Measurements from ENCODE around the gene UBE2Q1. TPM values are rescaled to one million over a fixed set of nuclear protein-coding genes. Genes with fewer than 3 reads are reported as not detected.

The UBE2Q1 gene
- polyA plus RNA-seq, 3 donors: 99.9 to 118 (median 116) TPM

DNA sequence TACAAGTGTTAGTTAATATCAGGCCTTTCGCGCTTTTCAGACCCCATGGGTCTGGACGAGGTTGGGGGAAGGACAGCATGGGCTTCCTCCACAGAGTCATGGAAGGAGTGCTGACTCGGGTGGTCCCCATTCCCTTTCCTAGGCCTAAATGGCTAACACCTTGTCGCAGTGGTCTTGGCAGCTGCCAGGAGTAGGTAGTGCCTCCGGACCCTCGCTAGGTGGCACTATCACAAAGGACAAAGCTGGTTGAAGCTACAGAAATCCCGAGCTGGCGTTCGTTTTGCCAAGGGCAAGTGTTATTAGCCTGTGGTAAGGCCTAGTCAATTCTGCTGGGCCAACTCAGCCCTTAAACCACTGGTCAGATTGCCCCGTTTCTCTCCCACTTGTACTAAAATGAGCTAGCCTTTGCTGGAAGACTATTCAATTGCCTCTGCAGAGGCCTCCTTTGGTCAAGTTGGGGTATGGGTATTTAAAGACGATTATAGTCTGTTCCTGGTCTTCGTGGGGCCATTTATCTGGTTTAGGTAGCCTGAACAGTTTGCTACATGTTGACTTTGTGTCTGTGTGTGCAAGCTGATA lies 1.1 kb upstream of the UBE2Q1 start:
- DNase-seq (ENCODE audit: extremely low read depth in 1 of 11, low read depth in 9 of 11, low spot score in 4 of 11): peak; percentile 79 to 91 (median 86)

DNA sequence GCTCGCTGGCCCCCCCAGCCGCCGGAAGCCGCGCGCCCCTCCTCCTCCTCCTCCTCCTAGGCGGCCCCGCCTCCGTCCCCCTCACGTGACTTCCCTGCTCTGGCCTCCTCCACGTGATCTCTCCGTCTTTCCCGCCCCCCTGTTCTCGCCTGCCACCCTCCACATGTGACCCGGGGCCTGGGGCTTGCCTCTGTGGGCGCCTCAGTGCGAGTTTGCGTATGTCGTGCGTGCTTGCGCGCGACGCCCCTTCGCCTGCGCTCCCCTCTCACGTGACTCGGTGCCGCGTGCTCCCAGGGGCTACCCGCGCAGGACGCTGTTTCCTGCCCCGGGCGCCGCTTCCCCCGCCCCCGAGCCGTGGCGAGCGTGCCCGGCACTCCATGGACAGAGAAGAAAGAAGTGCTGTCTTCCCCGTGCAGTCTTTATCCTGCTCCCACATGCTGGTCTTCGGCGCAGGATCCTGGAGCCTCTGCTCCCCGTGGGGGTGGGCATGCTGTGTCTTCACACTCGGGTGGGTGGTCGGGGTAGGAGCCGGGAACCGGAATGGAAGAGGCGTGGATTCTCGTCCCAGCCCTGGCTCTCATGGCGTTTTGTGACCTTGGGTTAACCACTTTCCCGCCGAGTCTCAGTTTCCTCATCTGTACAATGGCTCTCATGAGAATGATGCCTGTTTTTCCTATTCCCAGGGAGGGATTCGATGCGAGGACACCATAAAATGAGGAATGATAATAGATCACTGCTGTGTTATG lies 431 bp upstream of the UBE2Q1 start:
- DNase-seq (ENCODE audit: extremely low read depth in 1 of 11, low read depth in 9 of 11, low spot score in 4 of 11): peak; percentile 94 to 98 (median 97)

DNA sequence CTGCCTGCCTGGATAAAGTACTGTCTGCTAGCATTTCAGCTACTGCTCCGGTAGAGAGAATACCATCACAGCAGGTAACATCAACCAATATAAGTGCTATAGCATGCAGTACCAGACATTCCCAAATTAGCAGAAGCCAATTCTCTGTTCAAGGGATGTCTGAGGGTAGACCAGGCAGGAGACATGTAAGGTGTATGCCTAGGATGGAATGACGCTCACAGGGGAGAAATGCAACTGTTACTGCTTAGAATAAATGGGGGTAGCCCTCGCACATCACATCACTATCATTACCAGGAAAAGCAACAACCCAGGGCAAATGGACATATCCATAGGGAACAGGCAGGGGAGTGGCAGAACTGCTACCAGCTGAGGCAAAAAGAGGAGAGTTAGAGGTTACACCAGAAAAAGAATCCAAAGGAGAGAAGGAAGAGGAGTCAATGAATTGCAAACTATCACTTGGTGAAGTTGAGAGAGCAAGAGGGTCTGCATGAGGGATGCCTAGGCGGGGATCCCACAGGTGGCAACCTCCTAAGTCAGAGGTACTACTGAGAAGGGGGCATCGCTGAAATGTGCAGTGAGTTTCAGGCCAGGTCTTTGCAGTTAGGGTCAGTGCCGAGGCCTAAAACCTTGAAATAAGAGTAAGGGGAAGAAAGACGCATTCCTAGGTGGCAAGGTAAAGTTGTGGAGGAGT lies 1.1 kb downstream of the UBE2Q1 start:
- no peak for DNase-seq (ENCODE audit: extremely low read depth in 1 of 11, low read depth in 9 of 11, low spot score in 4 of 11)

DNA sequence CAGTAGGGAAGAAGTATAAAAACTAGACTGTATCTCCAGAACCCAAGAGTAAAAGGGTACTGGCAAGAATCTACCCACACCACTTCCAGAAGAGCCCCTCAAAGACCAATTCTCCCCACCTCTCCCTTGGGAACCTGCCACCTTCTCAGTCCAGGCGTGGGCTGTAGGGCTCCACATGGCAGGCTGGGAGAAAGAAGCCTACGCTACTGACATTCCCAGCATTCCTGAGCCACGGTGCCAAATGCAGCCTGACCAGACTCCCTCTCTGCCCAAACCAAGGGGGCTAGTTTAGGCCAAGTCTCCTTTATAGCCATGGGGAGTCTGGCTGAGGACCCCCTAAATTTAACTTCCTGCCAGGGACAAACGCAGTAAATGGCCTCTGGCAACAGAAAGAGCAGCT lies 2.0 kb downstream of the UBE2Q1 start:
- no peak for DNase-seq (ENCODE audit: extremely low read depth in 1 of 11, low read depth in 9 of 11, low spot score in 4 of 11)

DNA sequence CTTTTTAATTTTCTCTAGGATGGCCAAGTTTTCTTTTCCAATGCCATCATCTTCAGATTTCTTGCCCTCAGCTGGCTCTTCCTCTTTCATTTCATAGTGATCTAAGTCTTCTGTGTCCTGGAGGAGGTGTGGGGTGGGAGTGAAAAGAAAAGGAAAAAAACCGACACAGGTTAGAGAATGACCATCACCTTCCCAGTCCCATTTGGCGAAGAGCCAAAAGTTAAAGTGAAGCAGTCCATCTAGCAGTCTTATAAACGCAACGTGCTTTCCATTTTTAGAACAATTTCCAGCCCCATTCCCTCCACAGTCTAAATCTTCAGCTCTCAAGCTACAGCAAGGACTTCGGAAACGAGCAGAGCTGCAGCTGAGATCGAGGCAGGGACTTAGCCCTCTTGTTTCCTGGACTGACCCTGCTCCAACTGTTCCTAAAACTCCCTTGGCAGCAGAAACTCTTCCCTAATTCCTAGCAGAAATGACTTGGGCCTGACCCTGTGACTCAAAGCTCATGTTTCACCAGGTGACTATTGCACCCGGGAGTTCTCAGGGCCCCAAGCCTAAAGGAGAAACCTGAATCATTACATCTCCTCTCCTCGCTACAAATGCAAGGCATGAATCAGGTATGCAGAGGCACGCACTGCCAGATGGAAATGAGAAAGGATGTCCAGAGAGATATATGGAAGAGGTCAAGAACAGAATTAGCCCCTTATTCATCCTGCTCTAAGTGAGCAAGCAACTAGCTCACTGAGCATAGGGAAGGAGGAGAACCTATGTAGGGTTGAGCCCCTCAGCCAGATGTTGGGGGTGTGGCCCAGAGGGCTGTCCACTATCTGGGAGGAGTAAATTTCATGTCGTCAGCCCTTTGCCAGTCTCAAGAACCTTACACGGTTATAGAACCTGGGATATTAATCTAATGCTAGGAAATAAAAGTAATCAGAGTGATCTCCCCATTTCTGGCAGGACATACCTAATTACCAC lies 5.1 kb downstream of the UBE2Q1 start:
- no peak for DNase-seq (ENCODE audit: extremely low read depth in 1 of 11, low read depth in 9 of 11, low spot score in 4 of 11)

DNA sequence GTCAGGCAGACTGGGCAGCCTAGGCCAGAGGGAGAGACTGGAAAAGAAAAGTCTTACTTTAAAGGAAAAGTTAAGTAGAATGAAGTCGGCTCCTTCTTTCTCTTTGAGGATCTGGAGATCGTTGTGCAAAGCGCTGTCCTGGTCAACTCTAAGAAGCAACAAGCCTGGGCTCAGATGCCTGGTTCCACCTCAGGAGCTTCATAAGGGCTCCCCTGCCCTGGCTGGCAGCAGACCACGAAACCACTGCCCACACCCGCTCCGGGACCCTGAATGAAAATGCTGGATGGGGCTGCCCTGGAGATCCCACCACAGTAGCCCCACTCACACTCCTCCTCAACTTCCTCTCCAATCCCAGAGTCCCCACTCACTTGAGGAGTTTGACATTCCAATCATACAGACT lies 6.4 kb downstream of the UBE2Q1 start:
- DNase-seq (ENCODE audit: extremely low read depth in 1 of 11, low read depth in 9 of 11, low spot score in 4 of 11): no peak

DNA sequence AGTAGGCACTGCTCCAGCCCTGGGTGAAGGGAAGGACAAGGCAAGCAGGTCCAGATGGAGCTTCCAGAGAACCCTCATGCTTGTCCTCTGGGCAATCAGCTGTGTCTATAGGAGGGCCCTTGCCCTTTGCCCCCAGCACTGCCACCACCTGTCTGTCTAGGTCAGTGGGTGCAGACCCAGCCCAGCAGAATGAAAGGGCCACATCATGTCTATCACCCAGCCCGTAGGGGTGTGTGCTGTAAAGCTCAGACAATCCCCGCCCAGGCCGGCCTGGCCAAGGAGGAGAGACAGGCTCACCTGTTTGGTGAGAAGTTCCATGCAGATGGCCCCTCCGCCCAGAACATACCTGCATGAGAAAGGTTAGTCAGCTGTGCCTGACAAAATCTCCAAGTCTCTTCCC lies 7.0 kb downstream of the UBE2Q1 start:
- no peak for DNase-seq (ENCODE audit: extremely low read depth in 1 of 11, low read depth in 9 of 11, low spot score in 4 of 11)

DNA sequence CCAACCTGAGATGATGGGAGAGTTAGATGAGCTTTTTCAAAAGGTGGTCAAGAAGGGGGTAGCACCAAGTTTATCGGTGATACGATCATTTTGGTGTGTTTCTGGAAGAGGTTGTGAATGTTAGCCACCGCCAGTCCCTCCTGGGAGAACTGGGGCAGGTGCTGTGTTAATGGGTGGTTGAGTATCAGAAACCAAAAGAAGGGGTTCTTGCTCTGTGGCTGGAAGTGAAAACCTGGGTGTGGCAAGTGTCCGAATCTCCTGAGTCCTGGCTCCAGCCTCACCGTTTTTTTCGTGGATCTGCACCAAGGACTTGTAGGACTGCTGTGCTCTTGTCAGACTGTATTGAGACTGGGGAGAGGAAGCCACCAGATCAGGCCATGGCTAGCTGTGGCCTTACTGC lies 7.8 kb downstream of the UBE2Q1 start:
- DNase-seq (ENCODE audit: extremely low read depth in 1 of 11, low read depth in 9 of 11, low spot score in 4 of 11): no peak

DNA sequence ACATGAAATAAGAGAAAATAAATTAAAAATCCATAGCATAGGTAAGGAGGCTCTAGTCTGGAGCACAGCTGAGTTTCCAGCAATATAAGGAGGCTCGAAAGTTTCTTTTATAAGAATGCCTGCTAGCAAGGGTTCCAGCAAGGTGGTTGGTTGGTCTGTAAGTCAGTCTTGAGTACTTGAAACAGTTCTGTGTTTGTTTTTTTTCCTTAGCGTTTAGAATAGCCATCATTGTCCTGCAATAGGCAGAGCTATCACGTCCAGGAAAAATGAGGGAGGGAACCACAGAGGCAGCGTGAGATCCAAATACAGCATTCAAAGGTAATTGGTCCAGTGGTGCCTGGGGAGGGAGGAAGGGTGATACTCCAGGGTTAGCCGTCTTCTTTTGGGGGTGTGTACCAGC lies 8.4 kb downstream of the UBE2Q1 start:
- DNase-seq (ENCODE audit: extremely low read depth in 1 of 11, low read depth in 9 of 11, low spot score in 4 of 11): no peak

DNA sequence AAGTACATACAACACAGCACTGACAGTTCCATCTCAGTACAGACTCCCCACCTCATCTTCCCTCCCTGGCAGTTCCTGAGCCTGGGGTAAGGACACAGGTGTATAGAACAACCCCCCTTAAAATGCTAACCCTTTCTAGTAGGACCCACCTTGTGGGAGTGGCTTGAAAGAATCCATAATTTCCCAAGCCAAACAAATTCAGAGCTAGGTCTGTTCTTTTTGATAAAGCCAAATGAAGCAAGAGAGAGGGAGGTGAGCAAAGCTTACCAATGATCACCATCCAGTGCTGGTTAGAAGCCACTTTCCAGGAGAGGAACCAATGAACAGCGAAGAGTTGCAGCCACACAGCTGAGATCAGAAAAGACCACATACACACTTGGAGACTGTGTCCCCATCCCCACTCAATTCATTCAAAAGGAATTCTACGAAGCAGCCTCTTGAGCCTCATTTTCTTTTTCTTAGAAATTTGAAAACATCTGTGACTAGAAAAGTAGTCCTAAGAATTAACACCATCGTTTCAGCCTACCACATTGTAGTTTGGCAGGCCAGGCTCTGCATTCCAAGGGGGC lies 9.2 kb downstream of the UBE2Q1 start:
- no peak for DNase-seq (ENCODE audit: extremely low read depth in 1 of 11, low read depth in 9 of 11, low spot score in 4 of 11)

DNA sequence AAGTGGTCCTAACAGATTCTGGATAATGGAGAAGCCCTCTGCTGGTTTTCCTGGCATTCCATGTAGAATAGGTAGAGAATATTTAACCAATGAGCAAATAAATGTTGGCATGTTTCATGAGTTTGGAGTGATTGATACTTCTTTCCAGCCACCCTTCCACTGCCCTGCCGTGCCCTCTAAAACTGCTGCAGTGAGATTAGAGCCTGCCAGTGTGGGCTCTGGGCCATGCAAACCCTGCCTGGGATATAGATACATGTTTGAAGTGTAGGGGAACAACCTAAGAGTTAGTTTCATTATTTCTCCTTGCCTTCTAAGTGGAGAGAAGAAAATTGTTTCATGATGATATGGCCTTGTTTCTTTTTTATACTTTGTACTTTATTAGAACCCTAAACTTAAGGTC lies 10.4 kb downstream of the UBE2Q1 start:
- DNase-seq (ENCODE audit: extremely low read depth in 1 of 11, low read depth in 9 of 11, low spot score in 4 of 11): no peak

DNA sequence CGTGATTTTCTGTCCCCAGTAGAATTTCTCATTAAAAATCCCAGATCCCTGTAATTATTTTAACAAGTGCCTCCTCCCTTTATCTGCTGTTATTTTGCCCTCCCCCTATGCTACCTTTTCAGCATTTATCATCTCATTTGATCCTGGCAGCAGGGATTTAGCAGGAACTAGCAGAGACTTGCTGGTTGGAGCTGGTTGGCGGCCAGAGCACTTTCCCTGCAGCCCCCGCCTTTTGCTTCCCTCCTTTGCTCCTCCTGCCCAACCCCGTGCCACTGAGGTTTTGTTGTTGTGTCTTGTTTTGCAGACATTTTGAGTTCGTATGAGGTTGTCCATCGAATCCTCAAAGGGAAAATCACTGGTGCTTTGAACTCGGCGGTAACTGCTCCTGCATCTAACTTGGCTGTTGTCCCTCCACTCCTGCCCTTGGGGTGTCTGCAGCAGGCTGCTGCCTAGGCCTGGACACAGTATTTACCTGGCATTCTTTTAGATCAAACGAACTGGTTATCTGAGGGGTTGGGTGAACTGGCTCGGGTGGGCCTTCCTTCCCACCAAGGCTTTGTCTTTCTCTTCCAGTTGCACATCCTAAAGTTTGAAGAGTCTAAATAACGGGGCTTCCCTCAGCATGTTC lies 11.2 kb downstream of the UBE2Q1 start:
- DNase-seq (ENCODE audit: extremely low read depth in 1 of 11, low read depth in 9 of 11, low spot score in 4 of 11): no peak

DNA sequence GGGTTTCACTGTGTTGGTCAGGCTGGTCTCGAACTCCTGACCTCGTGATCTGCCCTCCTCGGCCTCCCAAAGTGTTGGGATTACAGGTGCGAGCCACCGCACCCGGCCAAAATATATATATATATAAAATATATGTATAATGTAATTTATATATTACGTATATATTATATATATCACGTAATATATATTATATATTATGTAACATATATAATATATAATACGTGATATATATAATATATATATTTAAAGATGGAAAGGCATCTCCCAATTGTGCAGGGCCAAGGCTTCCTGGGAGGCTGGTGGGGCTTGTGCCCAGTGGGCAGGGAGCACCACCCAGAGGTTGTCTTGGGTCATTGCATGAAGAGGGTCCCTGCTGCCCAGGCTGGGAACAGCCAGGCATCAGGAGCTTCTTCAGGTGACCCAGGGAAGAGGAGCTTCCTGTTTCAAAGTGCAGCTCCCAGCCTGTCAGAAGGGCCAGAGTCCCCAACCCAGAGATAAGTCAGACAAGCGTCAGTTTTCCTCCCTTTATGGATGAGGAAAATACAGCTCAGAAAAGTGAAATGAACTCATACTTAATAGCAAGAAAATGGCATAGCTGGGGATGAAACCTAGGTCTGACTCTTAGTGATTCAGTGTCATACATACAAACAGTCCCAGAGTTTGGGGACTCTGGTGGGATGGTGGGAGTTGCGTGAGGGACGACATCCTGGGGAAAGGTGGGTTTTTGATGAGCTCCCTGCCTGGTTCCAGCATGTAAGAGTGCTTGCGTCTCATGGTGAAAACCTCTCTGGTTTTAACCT lies 12.0 kb downstream of the UBE2Q1 start:
- peak in 1 of 11 donors; percentile 23 for DNase-seq (ENCODE audit: extremely low read depth in 1 of 11, low read depth in 9 of 11, low spot score in 4 of 11)

DNA sequence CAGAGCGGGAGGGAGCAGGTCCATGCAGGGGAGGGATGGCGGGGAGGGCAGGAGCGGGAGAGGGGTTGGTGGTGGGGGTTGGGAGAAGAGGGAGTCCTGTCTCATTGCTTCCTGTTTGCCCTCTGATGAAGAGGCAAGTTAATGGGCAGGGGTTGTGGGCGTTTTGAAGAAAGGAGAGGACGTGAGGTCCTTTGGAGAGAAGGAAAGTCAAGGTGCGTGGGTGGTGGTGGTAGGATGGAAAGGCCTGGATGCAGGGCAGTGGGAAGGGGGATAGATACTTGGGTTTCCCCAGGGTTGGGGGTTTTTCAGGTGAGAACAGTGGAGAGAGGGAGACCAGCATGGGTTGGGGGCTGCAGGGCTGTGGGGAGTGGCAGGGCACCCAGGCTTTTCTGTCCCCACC lies 17.2 kb downstream of the UBE2Q1 start:
- no peak for DNase-seq (ENCODE audit: extremely low read depth in 1 of 11, low read depth in 9 of 11, low spot score in 4 of 11)

DNA sequence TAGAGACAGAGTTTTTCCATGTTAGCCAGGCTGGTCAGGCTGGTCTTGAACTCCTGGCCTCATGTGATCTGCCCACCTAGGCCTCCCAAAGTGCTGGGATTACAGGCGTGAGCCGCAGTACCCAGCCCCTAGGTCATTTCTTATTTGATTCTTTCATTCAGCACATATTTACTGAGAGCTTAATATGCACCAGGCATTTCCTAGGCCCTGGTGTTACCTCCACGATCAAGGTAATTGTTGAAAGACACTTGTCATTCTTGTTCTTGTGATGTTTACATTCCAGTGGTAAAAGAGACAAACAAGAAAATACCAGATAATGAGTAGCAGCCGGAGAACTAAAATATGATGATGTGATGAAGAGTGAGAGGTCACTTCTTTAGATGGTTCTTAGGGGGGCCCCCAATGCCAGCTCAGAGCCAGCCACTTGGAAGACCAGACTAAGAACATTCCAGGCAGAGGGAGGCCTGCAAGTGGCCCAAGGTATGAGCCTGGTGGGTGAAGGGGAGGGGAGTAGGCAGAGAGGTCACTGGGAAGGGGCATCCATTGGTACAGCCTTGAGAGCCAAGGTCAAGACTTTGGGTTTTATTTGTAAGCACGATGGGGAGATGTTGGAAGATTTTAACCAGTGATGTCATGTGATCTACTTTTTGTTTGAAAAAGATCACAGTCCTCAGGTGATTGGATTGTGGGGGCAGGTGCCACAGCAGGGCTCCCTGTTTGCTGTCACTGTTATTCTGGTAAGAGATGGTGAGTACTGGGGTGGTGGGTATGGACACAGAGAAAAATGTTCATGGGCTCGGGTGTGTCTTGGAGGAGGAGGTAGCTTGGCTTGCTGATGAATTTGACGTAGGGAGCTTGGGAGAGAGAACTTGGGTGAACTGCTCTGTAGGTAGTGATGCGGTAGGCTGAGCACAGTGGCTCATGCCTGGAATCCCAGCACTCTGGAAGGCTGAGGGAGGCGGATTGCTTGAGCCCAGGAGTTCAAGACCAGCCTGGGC lies 18.7 kb downstream of the UBE2Q1 start:
- no peak for DNase-seq (ENCODE audit: extremely low read depth in 1 of 11, low read depth in 9 of 11, low spot score in 4 of 11)

DNA sequence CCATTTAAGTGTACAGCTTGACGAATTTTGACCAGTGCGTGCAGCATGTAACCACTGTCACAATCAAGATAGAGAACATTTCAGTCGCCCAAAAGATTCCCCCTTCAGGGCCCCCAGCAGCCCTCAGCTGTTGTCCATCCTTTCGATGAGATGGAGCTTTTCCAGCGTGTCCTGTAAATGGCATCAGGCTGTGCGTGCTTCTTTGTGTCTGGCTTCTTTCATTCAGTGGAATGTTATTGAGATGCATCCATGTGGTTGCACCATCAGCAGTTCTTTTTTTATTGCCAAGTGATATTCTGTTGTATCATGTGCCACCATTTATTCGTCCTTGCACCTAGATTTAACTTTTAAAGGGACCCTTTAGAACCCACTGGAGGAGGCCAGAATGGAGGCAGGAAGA lies 21.9 kb downstream of the UBE2Q1 start:
- no peak for DNase-seq (ENCODE audit: extremely low read depth in 1 of 11, low read depth in 9 of 11, low spot score in 4 of 11)
